IPS DF 6.9 (cell line): Measurements from ENCODE around the gene GLT8D2.

Experiments used
- DNase-seq: peaks from one replicate; pipeline ENCODE4 v3.0.0-alpha.2; 2013; ENCODE audit warnings: low read depth, low spot score
- H3K27ac ChIP-seq: one replicate; pipeline ENCODE4 v1.5.1; 2013; ENCODE audit warnings: low read length, control low read depth
- H3K27me3 ChIP-seq: 2 replicates; pipeline ENCODE4 v1.6.1; 2013; ENCODE audit warnings: mild to moderate bottlenecking, low read length; ENCODE audit not compliant: control insufficient read depth, insufficient read depth
- H3K36me3 ChIP-seq: 2 replicates; pipeline ENCODE4 v1.6.1; 2013; ENCODE audit warnings: low read length; ENCODE audit not compliant: control insufficient read depth, insufficient read depth
- H3K4me1 ChIP-seq: 2 replicates; pipeline ENCODE4 v1.6.1; 2013; ENCODE audit warnings: low read length; ENCODE audit not compliant: control insufficient read depth, insufficient read depth
- H3K4me3 ChIP-seq: 2 replicates; pipeline ENCODE4 v1.5.1; 2013; ENCODE audit warnings: mild to moderate bottlenecking, low read length
- H3K9me3 ChIP-seq: 2 replicates; pipeline ENCODE4 v1.6.1; 2013; ENCODE audit warnings: low read length, inconsistent platforms; ENCODE audit not compliant: control insufficient read depth, insufficient read depth
- WGBS: extraction: QIAGEN DNeasy Blood & Tissue Kit; methylation state at CpG from one replicate; pipeline ENCODE4 v1.1.7; 2013; ENCODE audit warnings: mixed read lengths, missing lambda C conversion rate; ENCODE audit not compliant: insufficient read length, insufficient coverage; 5-methylcytosine and 5-hydroxymethylcytosine counted together

GLT8D2 gene

DNA sequence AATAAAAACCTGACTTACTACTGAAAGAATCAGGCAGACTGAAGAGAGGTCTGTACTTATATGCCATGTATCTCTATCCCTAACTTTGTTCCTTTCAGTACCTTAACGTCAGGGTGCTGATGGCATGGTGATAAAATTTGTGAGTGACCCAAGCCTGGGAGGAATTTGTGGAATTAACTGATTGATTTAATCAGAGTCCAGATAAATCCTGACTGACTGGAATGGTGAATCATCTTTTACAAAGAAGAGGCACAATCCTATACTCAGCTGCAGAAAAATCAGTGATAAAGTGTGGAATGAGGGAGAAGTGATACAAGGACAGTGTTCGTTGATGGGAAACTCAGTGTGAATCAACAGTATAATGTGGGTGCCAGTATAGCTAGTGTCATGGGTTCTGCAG is 80.6 kb downstream of the GLT8D2 start:
- Histone ChIP-seq H3K36me3 (no peaks in the 10 kb centered on the region; the same call in 1 of the 2 replicates), H3K9me3 (no peaks in the 10 kb centered on the region), H3K27ac (no peak overlapping the region), H3K4me1 (no peaks in the 10 kb centered on the region), H3K27me3 (no peaks in the 10 kb centered on the region; the same call in 1 of the 2 replicates), H3K4me3 (no peak overlapping the region)
- WGBS, result no CpG with 5 or more reads among the region's 2 CpGs
- no peak for DNase-seq

DNA sequence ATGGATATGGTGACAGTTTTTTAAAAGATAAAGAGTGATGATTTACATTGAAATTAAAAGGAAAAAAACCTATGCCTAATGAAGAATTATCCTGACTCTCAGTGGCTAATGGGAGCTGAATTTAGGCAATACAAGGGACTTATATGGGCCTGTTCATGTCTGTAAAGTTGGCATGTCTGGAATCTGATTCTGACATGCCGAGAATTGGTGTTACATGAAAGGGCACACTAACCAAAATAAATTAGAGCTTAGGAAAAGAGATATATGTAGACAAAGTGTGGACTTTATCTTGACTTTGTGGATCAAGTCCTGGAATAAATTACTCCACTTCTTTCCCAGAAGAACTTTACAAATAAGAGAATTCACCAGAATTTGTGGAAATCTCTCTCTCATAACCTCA is 83.3 kb downstream of the GLT8D2 start:
- H3K4me3 ChIP-seq, result peak overlapping the region; percentile 78; the same call in 1 of the 2 replicates
- no peak overlapping the region for H3K27ac ChIP-seq
- H3K4me1 ChIP-seq, result no peaks in the 10 kb centered on the region
- H3K27me3 ChIP-seq, result no peaks in the 10 kb centered on the region; the same call in 1 of the 2 replicates
- H3K36me3 ChIP-seq, result no peaks in the 10 kb centered on the region; the same call in 1 of the 2 replicates
- no peaks in the 10 kb centered on the region for H3K9me3 ChIP-seq
- WGBS, result no CpG with 5 or more reads among the region's 1 CpG
- no peak for DNase-seq

DNA sequence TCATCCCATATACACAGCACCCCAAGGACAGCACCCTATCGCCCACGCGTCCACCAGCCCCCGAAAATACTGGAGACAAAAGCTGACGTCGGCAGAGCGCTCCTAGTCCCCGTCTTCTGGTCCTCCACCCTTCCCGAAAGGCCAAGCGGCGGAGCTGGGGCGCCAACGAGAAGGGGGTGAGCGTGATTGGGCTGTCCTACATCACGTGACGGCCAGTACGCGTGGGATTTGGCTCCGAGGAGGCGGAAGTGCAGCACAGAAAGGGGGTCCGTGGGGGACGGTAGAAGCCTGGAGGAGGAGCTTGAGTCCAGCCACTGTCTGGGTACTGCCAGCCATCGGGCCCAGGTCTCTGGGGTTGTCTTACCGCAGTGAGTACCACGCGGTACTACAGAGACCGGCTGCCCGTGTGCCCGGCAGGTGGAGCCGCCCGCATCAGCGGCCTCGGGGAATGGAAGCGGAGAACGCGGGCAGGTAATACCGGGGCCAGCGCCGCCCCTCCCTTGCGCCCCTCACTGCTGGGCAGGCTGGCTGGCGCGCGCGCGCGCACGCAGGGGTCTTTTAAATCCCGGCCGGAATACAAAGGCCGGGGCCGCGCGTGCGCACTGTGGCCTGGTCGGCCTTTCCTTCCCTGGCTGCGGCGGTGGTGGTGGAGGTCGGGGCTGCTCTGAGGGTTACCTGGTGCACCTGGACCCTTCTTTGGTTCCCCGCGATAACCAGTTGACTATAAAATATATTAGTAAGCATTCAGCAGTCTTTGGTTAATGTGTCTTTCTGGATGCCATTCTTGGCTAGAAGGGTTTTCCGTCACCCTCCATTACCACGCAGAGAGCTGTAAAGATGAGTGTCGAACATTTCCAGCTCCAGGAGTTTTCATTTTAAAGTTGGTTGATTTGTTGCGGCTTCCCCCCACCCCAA is 84.1 kb downstream of the GLT8D2 start, which contains the start of gene TDG:
TDG (plus strand) TSS at position 283 of the 915 bp plus-strand sequence; CDS start at position 449, 166 bp downstream.
- no CpG with 5 or more reads among the region's 64 CpGs for WGBS
- DNase-seq, result peak; percentile 97
- no peaks in the 10 kb centered on the region for H3K4me1 ChIP-seq
- H3K9me3 ChIP-seq, result no peaks in the 10 kb centered on the region
- no peak within 1 kb of the TSS for H3K27ac ChIP-seq
- H3K27me3 ChIP-seq, result no peaks in the 10 kb centered on the region; the same call in 1 of the 2 replicates
- H3K36me3 ChIP-seq, result no peaks in the 10 kb centered on the region; the same call in 1 of the 2 replicates
- H3K4me3 ChIP-seq, result peak within 1 kb of the TSS; percentile 78; the same call in 1 of the 2 replicates

DNA sequence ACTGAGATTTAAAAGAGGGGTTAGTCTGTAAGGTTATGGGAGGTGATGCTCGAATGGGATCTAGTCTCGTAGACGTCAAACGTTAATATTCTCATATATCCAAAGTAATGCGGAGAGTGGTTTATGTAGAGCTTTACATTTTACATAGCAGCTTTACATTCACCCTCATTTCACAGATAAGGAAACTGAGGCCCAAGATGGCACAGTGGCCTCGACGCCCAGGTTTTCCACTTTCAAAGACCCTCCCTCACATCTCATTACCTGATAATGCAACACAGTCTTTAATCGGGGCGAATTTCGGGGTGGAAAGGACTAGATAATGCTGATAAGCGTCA is 84.8 kb downstream of the GLT8D2 start:
- DNase-seq, result no peak
- H3K36me3 ChIP-seq, result no peaks in the 10 kb centered on the region; the same call in 1 of the 2 replicates
- WGBS, result no CpG with 5 or more reads among the region's 11 CpGs
- H3K9me3 ChIP-seq, result no peaks in the 10 kb centered on the region
- peak overlapping the region; percentile 78; the same call in 1 of the 2 replicates for H3K4me3 ChIP-seq
- no peak overlapping the region for H3K27ac ChIP-seq
- no peaks in the 10 kb centered on the region for H3K4me1 ChIP-seq
- H3K27me3 ChIP-seq, result no peaks in the 10 kb centered on the region; the same call in 1 of the 2 replicates

DNA sequence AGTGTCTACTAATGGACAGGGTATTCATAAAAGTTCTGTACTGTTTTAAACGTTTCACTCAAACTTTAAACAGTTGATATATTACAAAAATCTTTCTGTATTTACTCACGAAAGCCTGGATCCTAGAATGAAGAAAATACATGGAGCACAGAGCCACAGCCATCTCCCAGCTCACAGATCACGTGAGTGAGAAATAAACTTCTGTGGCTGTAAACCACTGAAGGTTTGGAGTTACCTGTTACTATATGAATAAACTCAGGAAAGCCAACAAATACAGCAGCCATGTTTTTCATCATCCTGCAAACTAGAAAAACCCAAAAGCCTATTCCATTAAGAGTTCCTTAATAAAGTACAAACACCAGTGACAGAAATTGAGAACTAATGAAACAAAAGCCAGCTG is 85.2 kb downstream of the GLT8D2 start:
- no peak for DNase-seq
- no peaks in the 10 kb centered on the region for H3K9me3 ChIP-seq
- peak overlapping the region; percentile 78; the same call in 1 of the 2 replicates for H3K4me3 ChIP-seq
- WGBS, result no CpG with 5 or more reads among the region's 3 CpGs
- no peak overlapping the region for H3K27ac ChIP-seq
- H3K36me3 ChIP-seq, result no peaks in the 10 kb centered on the region
- no peaks in the 10 kb centered on the region for H3K4me1 ChIP-seq
- H3K27me3 ChIP-seq, result no peaks in the 10 kb centered on the region

DNA sequence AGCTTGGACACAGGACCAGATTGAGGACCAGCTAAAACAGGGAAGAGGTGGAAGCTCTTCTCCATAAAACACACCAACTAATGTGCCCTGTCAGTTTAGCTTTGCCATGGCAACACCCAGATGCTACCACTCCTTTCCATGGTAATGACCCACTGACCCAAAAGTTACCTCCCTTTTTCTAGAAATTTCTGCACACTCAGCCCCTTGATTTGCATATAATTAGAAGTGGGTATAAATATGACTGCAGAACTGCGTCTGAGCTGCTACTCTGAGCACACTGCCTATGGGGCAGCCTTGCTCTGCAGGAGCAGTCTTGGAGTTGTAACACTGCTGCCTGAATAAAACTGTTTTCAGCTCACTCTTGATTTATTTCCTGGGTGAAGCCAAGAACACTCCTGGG is 87.5 kb downstream of the GLT8D2 start:
- DNase-seq, result no peak
- Histone ChIP-seq H3K36me3 (no peaks in the 10 kb centered on the region), H3K27me3 (no peaks in the 10 kb centered on the region), H3K27ac (no peak overlapping the region), H3K4me1 (no peaks in the 10 kb centered on the region), H3K9me3 (no peaks in the 10 kb centered on the region), H3K4me3 (no peak overlapping the region)
- WGBS, result no CpG with 5 or more reads among the region's 1 CpG

DNA sequence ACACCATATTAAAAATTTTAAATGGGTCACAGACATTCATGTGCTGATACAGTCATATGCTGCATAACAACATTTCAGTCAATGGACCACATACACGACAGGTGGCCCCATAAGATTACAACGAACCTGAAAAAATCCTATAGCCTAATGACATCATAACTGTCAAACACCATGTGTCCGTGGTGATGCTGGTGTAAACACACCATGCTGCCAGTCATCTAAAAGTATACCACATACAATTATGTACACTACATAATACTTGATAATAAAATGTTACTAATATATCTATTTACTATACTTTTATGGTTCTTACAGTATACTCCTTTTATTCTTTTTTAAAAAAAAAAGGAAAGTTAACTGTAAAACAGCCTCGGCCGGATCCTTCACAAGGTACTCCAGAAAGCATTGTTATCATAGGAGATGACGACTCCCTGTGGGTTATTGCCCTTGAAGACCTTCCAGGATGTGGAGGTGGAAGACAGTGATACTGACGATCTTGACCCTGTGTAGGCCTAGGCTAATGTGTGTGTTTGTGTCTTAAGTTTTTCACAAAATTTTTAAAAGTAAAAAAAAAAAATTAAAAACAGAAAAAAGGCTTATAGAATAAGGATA is 89.3 kb downstream of the GLT8D2 start:
- WGBS, result no CpG with 5 or more reads among the region's 7 CpGs
- DNase-seq, result no peak
- Histone ChIP-seq H3K27me3 (no peaks in the 10 kb centered on the region), H3K9me3 (no peaks in the 10 kb centered on the region), H3K4me3 (no peak overlapping the region), H3K27ac (no peak overlapping the region), H3K4me1 (no peaks in the 10 kb centered on the region), H3K36me3 (no peaks in the 10 kb centered on the region)

DNA sequence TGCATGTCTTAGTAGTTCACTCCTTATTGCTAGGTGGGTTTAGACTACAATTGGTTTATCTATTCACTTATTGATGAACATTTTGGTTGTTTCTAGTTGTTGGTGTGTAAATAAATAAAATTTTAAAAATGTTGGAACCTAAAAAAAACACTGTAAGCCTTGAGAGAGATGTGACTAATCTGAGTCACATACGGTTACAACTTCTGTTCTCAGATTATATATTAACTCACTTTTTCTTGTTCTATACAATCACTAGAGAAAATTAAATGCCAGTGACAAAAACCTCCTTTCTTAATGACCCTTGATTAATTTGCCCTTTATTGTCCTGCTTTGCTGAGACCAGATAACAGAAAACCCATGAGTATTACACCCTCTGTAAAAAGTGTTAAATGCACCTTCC is 91.4 kb downstream of the GLT8D2 start:
- DNase-seq, result no peak
- no peaks in the 10 kb centered on the region for H3K27me3 ChIP-seq
- no peaks in the 10 kb centered on the region for H3K36me3 ChIP-seq
- H3K4me3 ChIP-seq, result no peak overlapping the region
- H3K9me3 ChIP-seq, result no peaks in the 10 kb centered on the region
- no peaks in the 10 kb centered on the region for H3K4me1 ChIP-seq
- WGBS, result no CpG with 5 or more reads among the region's 1 CpG
- H3K27ac ChIP-seq, result no peak overlapping the region

DNA sequence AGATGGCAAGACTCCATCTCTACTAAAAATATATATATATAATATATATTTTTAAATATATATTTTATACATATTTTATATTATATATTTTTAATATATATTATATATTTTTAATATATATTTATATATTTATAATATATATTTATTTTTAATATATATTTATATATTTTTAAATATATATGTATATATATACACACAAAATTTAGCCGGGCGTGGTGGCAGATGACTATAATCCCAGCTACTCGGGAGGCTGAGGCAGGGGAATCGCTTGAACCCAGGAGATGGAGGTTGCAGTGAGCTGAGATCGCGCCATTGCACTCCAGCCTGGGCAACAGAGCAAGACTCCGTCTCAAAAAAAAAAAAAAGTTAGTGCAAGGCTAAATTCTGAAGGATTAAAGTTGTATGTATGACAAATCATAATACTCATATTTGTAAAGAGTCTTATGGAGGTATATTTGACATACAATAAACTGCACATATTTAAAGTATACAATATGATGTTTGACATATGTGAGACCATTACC is 92.1 kb downstream of the GLT8D2 start:
- H3K27ac ChIP-seq, result no peak overlapping the region

DNA sequence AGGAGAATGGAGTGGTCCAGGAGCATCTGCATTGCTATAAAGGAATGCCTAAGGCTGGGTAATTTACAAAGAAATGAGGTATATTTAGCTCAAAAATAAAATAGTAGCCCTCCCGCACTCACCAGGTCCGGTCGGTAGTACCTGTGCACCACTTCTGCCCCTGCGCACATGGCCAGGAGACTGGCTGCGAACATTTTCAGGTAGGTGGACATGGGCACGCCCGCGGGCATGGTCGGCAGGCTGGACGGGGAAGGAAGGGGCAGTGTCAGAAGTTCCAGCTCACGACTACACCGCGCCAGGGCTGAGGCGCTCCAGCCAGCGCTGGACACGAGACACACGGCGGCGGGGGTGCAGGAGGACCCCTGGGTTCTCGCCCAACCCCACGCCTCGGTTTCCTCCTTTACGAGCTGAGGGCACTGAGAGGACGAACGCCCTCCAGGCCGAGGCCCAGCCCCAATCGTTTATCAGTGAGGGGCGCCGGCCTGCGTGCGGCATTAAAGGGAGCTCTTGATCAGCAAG is 93.4 kb downstream of the GLT8D2 start:
- WGBS, result no CpG with 5 or more reads among the region's 31 CpGs
- Histone ChIP-seq H3K9me3 (no peaks in the 10 kb centered on the region), H3K27me3 (no peaks in the 10 kb centered on the region), H3K4me3 (peak overlapping the region; percentile 62), H3K4me1 (no peaks in the 10 kb centered on the region), H3K36me3 (peaks cover 7% of the 10 kb centered on the region; the same call in 1 of the 2 replicates), H3K27ac (no peak overlapping the region)
- DNase-seq, result no peak

More for the DNA sequence above, 92.1 kb downstream of the GLT8D2 start:
- H3K27me3 ChIP-seq, result no peaks in the 10 kb centered on the region
- WGBS, result no CpG with 5 or more reads among the region's 7 CpGs
- peaks cover 4% of the 10 kb centered on the region; the same call in 1 of the 2 replicates for H3K36me3 ChIP-seq
- H3K9me3 ChIP-seq, result no peaks in the 10 kb centered on the region
- no peaks in the 10 kb centered on the region for H3K4me1 ChIP-seq
- H3K4me3 ChIP-seq, result peak overlapping the region; percentile 62; the same call in 1 of the 2 replicates
- no peak for DNase-seq
